Keratinocyte (primary cell): ENCODE measurements around the gene UBE2L6. TPM values are rescaled to one million over a fixed set of nuclear protein-coding genes. Genes with fewer than 3 reads are reported as not detected.

Experiments used
- DNase-seq: peaks from one replicate; pipeline ENCODE4 v3.0.0-alpha.2; 2011; ENCODE audit warnings: low read depth, missing footprints, low spot score
- FAIRE-seq: peaks from 2 replicates; lab custom pipeline; 2011; peaks lifted over from hg19 to GRCh38; lab: Jason Lieb, UNC
- H2AFZ ChIP-seq: 2 replicates; pipeline ENCODE4 v1.6.0; 2012; ENCODE audit warnings: low read length, control low read depth, inconsistent platforms; ENCODE audit not compliant: control insufficient read depth
- H3K27ac ChIP-seq: 2 replicates; pipeline ENCODE4 v1.5.1; 2011; ENCODE audit warnings: low read length; ENCODE audit not compliant: control insufficient read depth, insufficient read depth
- H3K27me3 ChIP-seq: 3 replicates; pipeline ENCODE4 v1.6.0; 2011; ENCODE audit warnings: low read length; ENCODE audit not compliant: control insufficient read depth, insufficient read depth; ENCODE audit errors: extremely low read depth
- H3K36me3 ChIP-seq, 2 experiments: 2 replicates in 1 of 2; 3 replicates in 1 of 2; pipeline ENCODE4 v1.5.1; 2011; ENCODE audit warnings: low read length in 2 of 2, mild to moderate bottlenecking in 1 of 2; ENCODE audit not compliant: control insufficient read depth in 2 of 2, insufficient read depth in 2 of 2; ENCODE audit errors: extremely low read depth in 1 of 2
- H3K4me1 ChIP-seq: 3 replicates; pipeline ENCODE4 v1.5.1; 2011; ENCODE audit warnings: low read length; ENCODE audit not compliant: control insufficient read depth, insufficient read depth; ENCODE audit errors: extremely low read depth
- H3K4me2 ChIP-seq: 3 replicates; pipeline ENCODE4 v1.6.0; 2011; ENCODE audit warnings: low read depth, low read length; ENCODE audit not compliant: control insufficient read depth, insufficient read depth; ENCODE audit errors: extremely low read depth
- H3K4me3 ChIP-seq, 3 experiments: fragments of 200-600 bp in 1 of 3; sonication (generic) in 1 of 3; 2 replicates in 2 of 3; 3 replicates in 1 of 3; pipeline ENCODE4 v1.5.1; 2011 to 2016; ENCODE audit warnings: low read length in 3 of 3, mild to moderate bottlenecking in 3 of 3, control low read depth in 2 of 3, inconsistent platforms in 1 of 3, low read depth in 1 of 3, mixed read lengths in 1 of 3, mixed run types in 1 of 3, moderate library complexity in 1 of 3; ENCODE audit not compliant: control insufficient read depth in 2 of 3, insufficient read depth in 2 of 3; ENCODE audit errors: extremely low read depth in 1 of 3
- H3K79me2 ChIP-seq: 2 replicates; pipeline ENCODE4 v1.6.0; 2012; ENCODE audit warnings: low read length; ENCODE audit not compliant: control insufficient read depth, insufficient read depth
- H3K9ac ChIP-seq: 3 replicates; pipeline ENCODE4 v1.6.0; 2011; ENCODE audit warnings: low read length; ENCODE audit not compliant: control insufficient read depth, insufficient read depth; ENCODE audit errors: extremely low read depth
- H3K9me1 ChIP-seq: 3 replicates; pipeline ENCODE4 v1.6.0; 2011; ENCODE audit warnings: low read length; ENCODE audit not compliant: control insufficient read depth, insufficient read depth; ENCODE audit errors: extremely low read depth
- H3K9me3 ChIP-seq: 2 replicates; pipeline ENCODE4 v1.5.1; 2012; ENCODE audit warnings: low read depth, low read length; ENCODE audit not compliant: control insufficient read depth
- H4K20me1 ChIP-seq: 3 replicates; pipeline ENCODE4 v1.6.0; 2011; ENCODE audit warnings: low read length; ENCODE audit not compliant: control insufficient read depth, insufficient read depth; ENCODE audit errors: extremely low read depth
- EZH2 ChIP-seq: IDR thresholded peaks from one replicate; pipeline ENCODE4 v1.6.1; 2012; ENCODE audit warnings: inconsistent platforms, mild to moderate bottlenecking, low read length, moderate library complexity
- dilution Hi-C: fragments of 300-500 bp; cut with MboI; formaldehyde crosslinking; loops from one replicate; pipeline ENCODE4 v1.7.0; 2020; ENCODE audit warnings: low sequenced_read_pairs; ENCODE audit not compliant: extremely low pct_ligation_motif_present
- polyA plus RNA-seq, 5 experiments: library from polyadenylated mRNA; depleted of rRNA in 3 of 5; stranded (reverse) in 3 of 5; stranded (forward) in 1 of 5; unstranded in 1 of 5; fragments of >200 nt; gene quantifications; 1 replicate in 1 of 5; 2 replicates in 3 of 5; 3 replicates in 1 of 5; pipeline versions ENCODE4 v1.2.1 to v1.2.3, GENCODE V29; 2011 to 2012; ENCODE audit warnings: missing spikeins in 2 of 5, low read depth in 1 of 5, low replicate concordance in 1 of 5
- TF ChIP-seq, protein P1 (sequence below), 3 experiments: IDR thresholded peaks in 1 of 3; conservative IDR thresholded peaks in 1 of 3; optimal IDR thresholded peaks in 1 of 3; 2 replicates in 2 of 3; 3 replicates in 1 of 3; pipeline versions ENCODE3 to v1.5.1; 2011; ENCODE audit warnings: low read length in 3 of 3, mild to moderate bottlenecking in 3 of 3, moderate library complexity in 2 of 3, control low read depth in 1 of 3, inconsistent platforms in 1 of 3; ENCODE audit not compliant: insufficient read depth in 2 of 3; ENCODE audit errors: extremely low read depth in 1 of 3

UBE2L6 gene
- polyA plus RNA-seq, 1 donor (not counting 4 experiments of a cell fraction or from before 2014, with no cell fraction given): 56.6 TPM

DNA sequence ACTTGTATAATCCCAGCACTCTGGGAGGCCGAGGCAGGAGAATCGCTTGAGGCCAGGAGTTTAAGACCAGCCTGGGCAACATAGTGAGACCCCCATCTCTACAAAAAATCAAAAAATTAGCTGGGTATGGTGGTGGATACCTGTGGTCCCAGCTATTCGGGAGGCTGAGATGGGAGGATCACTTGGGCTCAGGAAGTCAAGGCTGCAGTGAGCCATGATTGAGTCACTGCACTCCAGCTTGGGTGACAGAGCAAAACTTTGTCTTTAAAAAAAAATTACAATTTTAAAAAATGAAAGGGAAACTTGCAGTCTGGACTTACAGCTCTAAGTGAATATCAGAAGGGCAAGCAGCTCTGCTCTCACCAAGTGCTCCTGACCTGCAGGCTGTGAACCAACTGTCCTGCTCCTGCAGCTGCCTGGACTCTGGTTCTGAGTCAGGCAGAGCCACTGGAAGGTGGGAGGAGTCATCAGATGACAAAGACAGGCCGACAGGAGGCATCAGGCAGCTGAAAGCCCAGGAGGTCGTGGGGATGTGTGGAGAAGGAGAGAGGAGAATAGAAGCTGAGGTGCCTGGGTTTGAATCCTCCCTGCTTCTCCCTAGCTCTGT, 20.5 kb downstream of the UBE2L6 start:
- dilution Hi-C loops: no loop called here
- Histone ChIP-seq H3K9me3 (no peaks in the 10 kb centered on the region), H2AFZ (no peak overlapping the region), H3K27ac (no peak overlapping the region), H3K9ac (no peak overlapping the region), H3K27me3 (peaks cover 4% of the 10 kb centered on the region), H3K36me3 (peaks cover 3 to 16% of the 10 kb centered on the region in 2 experiments), H3K4me1 (peaks cover 9% of the 10 kb centered on the region), H3K4me2 (no peak overlapping the region), H4K20me1 (no peaks in the 10 kb centered on the region), H3K79me2 (no peaks in the 10 kb centered on the region), H3K9me1 (no peaks in the 10 kb centered on the region), H3K4me3 (no peak overlapping the region)
- TF ChIP-seq, protein P1, sequence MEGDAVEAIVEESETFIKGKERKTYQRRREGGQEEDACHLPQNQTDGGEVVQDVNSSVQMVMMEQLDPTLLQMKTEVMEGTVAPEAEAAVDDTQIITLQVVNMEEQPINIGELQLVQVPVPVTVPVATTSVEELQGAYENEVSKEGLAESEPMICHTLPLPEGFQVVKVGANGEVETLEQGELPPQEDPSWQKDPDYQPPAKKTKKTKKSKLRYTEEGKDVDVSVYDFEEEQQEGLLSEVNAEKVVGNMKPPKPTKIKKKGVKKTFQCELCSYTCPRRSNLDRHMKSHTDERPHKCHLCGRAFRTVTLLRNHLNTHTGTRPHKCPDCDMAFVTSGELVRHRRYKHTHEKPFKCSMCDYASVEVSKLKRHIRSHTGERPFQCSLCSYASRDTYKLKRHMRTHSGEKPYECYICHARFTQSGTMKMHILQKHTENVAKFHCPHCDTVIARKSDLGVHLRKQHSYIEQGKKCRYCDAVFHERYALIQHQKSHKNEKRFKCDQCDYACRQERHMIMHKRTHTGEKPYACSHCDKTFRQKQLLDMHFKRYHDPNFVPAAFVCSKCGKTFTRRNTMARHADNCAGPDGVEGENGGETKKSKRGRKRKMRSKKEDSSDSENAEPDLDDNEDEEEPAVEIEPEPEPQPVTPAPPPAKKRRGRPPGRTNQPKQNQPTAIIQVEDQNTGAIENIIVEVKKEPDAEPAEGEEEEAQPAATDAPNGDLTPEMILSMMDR (optimal IDR thresholded peaks at IDR 0.05 in 1 of 3, IDR thresholded peaks at IDR 0.05 in 1 of 3, conservative IDR thresholded peaks at IDR 0.05 in 1 of 3; ENCODE audit: extremely low read depth in 1 of 3, insufficient read depth in 2 of 3, low read length in 3 of 3): peak; percentile 15 to 32 (median 23)
- TF ChIP-seq EZH2: no peak
- DNase-seq (no peak), FAIRE-seq (no peak)

DNA sequence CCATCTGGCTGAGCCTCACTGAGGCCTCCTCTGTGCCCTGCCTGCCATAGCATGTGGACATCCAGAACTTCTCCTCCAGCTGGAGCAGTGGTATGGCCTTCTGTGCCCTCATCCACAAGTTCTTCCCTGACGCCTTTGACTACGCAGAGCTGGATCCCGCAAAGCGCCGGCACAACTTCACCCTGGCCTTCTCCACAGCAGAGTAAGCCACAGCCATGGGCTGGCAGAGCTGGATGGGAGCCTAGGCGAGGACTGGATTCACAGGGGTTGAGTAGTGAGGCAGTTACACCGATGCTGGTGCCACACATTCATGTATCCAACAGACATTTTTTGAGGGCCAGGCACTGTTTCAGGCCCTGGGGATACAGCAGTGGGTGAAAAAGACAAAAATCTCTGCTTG, 21.0 kb downstream of the UBE2L6 start:
- Histone ChIP-seq H3K9me3 (no peaks in the 10 kb centered on the region), H3K4me3 (no peak overlapping the region), H3K79me2 (no peaks in the 10 kb centered on the region), H3K9ac (no peak overlapping the region), H3K36me3 (peaks cover 0 to 13% of the 10 kb centered on the region in 2 experiments), H3K9me1 (no peaks in the 10 kb centered on the region), H3K27ac (no peak overlapping the region), H2AFZ (no peak overlapping the region), H3K4me1 (peaks cover 9% of the 10 kb centered on the region), H3K4me2 (no peak overlapping the region), H3K27me3 (peaks cover 4% of the 10 kb centered on the region), H4K20me1 (no peaks in the 10 kb centered on the region)
- FAIRE-seq: no peak
- dilution Hi-C loops: no loop called here
- DNase-seq: no peak
- no peak for TF ChIP-seq EZH2
- TF ChIP-seq, protein P1 (optimal IDR thresholded peaks at IDR 0.05 in 1 of 3, IDR thresholded peaks at IDR 0.05 in 1 of 3, conservative IDR thresholded peaks at IDR 0.05 in 1 of 3; ENCODE audit: extremely low read depth in 1 of 3, insufficient read depth in 2 of 3, low read length in 3 of 3): no peak
